T47D (cell line): ENCODE data around the gene INF2.

Experiments
- DNase-seq, 2 experiments: peaks; one replicate each; pipeline versions ENCODE4 v3.0.0 to v3.0.0-alpha.2; 2011 to 2012; ENCODE audit warnings: low read depth in 1 of 2, low spot score in 1 of 2
- JUND ChIP-seq: IDR thresholded peaks from 2 replicates; pipeline ENCODE4 v1.6.1; 2012; ENCODE audit warnings: low read depth
- in situ Hi-C: cut with HindIII; loops from 2 replicates; pipeline ENCODE4 v1.10.0; 2016; ENCODE audit warnings: low sequenced_read_pairs, low pct_unique_long_range_greater_than_20kb

Gene INF2

DNA sequence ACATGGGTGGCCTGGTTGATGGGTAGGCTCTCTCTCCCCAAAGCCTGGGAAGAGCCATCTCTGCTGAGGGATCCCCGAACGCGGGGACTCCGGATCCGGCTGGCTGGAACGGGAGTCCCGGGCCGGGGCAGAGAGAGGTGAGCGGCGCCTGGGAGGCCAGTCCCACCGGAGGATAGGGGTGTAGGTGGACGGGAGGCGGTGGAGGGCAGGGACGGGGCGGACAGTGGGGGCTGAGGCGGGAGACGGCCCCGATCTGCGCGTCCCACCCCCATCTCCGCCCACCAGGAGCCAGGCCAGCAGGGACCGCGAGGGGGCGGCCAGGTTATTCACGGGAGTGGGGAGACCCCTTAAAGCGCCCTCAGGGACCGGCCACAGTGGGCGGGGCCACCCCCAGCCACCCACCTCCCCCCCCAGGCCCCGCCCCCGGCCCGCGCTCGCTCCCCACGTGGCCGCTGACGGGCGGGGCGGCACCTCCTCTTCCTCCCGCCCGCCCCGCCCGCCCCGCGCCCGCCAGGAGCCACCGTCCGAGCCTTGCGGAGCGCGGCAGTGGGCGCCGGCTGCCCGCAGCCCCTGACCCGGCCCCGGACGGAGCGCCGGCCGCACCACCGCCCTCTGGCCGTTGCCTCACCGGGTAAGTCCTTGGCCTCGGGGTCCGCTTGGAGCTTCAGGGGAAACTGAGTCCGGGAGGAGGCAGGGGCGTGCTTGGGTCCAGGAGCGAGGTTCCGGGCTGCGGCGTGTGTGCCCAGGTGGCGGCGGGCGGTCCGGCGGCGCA is at the start of gene INF2:
TSS of gene INF2 (plus strand) at position 510 of the 772 bp plus-strand sequence. CDS start 11,748 bp downstream, outside the sequence.
- peak; percentile 79 to 94 for DNase-seq
- TF ChIP-seq JUND: no peak
- in situ Hi-C loops: no loop called here

DNA sequence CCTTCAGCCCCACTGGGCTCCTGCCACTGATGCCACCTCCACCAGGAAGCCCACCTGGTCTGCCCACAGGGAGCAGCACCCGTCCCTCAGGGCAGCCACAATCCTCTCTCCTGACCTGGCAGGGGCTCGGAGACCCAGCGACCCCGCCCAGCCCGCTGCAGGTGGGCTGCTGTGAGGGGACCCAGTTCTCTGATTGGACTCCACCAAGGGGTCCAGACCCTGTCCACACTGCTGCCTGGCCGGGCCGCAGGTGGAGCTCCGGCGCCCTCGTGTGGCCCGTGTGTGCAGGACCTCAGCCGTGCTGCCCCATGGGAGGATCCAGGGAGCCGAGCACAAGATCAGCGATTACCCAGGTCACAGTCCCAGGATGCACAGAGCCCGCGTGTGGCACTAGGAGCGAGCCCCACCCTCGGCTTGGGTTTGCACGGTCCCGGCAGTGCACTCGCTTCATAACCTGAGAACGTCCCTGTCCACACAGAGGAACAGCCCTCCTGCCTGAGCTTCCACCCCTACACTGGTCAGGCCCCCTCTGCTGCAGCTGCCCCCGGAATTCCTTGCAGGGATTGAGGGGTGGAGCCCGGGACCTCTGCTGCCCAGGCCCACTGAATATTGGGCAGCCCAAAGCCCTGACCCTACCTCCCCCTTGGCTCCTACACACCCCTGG is 49.4 kb upstream of the INF2 start:
- peak; percentile 74 to 96 for DNase-seq
- no peak for TF ChIP-seq JUND
- in situ Hi-C loops: no loop called here

DNA sequence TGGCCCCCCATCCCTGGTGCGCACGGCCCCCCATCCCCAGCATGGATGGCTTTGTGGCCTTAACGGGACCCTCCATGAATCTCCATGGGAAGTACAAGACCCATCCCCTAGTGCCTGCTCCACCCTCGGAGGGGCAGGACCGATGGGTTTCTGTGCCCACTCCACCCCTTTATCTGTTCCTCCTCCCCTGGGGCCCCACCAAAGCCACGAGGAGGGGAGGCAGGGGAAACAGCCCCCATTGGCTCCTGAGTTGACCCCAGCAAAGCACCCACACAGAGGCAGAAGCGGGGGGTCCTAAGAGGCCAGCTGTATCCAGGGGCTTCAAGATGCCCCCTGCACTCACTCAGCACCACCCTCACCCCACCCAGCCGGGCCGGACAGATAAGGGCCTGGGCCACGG is 48.7 kb upstream of the INF2 start:
- in situ Hi-C loops: no loop called here
- TF ChIP-seq JUND: no peak
- no peak for DNase-seq

DNA sequence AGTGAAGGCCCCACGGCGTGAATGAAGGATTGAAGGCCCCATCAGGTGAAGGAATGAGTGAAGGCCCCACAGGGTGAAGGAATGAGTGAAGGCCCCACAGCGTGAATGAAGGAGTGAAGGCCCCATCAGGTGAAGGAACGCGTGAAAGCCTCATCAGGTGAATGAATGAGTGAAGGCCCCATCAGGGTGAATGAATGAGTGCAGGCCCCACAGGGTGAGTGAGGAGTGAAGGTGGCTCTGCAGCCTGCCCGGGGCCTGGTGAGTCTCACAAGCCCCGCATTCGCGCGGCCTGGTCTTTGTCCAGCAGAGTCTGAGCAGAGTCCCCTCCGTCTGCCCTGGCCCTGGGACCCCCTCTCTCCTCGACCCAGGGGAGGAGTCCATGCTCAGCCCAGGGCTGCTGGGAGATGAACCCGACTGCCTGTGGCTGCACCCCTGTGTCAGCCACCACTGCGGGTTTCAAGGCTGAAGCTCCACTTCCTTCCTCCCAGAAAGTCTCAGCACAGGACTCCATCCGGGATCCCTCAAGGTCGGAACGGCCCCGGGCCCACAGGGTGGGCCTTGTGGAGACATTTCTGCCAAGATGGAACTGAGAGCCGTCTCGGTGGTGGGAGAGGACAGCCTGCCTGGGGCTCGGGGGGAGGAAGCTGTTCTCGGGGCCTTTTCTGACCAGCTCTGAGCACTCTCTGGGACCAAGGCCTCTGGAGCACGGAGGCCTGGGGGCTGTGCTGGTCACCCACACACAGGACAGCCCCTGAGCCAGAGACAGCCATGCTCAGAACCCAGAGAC is 47.5 kb upstream of the INF2 start:
- in situ Hi-C loops: no loop called here
- no peak for TF ChIP-seq JUND
- no peak for DNase-seq

DNA sequence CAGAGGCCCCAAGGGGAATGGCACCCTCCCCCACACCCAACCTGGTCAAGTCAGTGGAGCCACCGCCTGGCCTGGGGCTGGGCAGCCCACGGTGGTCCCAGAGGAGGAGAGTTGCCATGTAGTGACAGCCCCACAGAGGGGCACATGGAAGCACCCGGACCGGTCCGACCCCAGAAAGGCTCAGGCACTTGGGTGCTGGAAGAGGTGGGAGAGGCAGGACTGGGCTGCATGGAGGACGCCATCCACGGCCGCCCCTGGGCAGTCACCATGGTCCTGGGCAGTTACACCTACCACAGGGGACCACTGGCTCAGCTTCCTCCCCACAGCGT is 46.9 kb upstream of the INF2 start:
- DNase-seq: no peak
- in situ Hi-C loops: no loop called here

DNA sequence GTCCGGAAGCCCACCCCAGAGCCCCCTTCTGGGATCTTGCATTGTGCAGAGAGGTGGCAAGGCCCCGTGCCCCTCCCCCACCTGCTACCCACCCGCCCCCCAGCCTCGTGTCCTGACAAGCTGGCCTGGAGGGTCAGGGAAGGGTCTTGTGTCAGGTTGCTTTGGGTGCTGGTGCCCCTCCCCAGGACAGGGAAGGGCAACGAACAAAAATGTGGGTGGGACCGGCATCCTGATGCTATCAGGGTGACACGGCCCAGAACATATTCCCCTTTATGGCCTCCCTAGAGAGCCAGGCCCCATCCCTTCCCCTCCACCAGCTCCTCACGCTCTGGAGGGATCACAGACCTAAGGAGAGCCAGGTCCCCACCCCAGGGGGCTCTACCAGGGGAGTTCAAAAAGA is 46.1 kb upstream of the INF2 start:
- no peak for DNase-seq
- TF ChIP-seq JUND: no peak
- in situ Hi-C loops: no loop called here

More for the DNA sequence above, 46.9 kb upstream of the INF2 start:
- no peak for TF ChIP-seq JUND

DNA sequence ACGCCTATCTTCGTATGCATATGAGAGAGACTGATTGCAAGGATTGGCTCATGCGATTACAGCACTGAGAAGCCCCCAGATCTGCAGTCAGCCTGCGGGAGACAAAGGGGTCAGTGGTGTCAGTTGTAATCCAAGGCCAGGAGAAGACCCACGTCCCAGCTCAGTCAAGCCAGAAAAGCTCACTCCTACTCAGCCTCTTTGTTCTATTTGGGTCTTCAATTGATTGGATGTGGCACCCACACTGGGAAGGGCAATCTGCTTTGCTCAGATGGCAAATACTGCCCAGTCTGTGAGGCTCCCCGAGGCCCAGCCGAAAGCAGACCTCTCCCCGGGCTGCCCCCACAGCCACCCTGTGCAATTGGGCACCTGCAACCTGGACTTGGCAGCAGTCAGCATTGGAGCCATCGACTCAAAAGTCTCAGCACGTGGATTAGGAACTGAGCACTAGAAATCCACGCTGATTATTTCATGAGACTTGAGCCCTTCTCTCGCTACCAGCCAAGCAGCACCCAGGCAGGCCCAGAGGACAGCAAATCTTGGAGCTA is 45.3 kb upstream of the INF2 start:
- no peak for DNase-seq
- in situ Hi-C loops: no loop called here
- no peak for TF ChIP-seq JUND

DNA sequence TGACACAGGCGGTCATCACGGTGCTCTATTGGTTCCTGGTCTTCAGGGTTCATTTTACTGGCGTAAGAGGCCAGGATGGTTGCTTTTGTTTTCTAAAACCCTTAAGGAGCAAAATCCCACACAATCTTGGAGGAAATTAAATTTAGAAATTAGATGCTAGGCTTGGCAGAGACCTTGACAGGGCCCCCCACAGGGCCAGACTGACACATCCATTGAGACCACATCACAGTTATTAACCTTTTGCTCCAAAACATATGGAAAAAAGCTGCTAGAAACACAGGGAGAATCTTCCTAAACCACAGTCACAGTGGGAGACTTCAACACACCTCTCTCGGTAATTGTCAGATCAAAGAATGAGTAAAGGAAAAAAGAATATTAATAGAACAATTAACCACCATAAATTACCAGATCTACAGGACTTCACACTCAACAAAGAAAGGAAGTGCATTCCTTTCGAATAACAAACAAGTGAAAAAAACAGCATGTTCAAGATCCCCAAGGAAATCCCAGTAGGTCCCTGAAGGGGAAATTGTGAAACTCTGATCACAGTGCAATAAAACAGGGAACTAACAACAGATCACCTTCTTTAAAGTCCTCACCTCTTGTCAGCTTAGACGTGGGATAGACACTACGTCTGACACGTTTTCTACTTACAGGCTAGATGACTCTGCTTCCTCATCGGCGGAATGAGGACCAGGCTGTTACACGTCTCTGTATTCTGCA is 44.6 kb upstream of the INF2 start:
- DNase-seq: no peak
- no peak for TF ChIP-seq JUND
- in situ Hi-C loops: no loop called here

DNA sequence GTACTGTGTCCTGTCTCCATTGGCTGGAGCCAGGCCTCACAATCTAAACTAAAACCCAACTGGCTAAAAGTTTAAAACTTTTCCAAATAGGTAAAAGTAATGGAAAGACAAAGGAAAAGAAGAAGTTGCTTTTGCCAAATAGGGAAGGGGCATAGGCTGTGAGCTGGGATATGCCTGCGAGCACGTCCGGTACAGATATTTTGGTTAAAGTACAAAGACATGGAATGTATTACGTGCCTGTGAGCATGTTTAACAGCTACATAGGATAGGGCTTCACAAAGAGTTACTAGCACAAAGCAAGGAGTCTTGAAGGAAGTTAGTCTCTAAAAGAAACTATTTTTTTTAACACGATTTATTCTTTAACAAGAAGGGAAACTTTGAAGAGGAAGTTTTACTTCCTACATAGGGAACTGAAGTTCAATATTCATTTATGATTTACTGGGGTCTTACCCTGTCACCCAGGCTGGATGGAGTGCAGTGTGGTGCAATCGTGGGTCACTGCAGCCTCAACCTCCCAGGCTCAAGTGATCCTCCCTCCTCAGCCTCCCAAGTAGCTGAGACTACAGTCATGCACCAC is 41.9 kb upstream of the INF2 start:
- in situ Hi-C loops: no loop called here
- no peak for DNase-seq
- TF ChIP-seq JUND: no peak

DNA sequence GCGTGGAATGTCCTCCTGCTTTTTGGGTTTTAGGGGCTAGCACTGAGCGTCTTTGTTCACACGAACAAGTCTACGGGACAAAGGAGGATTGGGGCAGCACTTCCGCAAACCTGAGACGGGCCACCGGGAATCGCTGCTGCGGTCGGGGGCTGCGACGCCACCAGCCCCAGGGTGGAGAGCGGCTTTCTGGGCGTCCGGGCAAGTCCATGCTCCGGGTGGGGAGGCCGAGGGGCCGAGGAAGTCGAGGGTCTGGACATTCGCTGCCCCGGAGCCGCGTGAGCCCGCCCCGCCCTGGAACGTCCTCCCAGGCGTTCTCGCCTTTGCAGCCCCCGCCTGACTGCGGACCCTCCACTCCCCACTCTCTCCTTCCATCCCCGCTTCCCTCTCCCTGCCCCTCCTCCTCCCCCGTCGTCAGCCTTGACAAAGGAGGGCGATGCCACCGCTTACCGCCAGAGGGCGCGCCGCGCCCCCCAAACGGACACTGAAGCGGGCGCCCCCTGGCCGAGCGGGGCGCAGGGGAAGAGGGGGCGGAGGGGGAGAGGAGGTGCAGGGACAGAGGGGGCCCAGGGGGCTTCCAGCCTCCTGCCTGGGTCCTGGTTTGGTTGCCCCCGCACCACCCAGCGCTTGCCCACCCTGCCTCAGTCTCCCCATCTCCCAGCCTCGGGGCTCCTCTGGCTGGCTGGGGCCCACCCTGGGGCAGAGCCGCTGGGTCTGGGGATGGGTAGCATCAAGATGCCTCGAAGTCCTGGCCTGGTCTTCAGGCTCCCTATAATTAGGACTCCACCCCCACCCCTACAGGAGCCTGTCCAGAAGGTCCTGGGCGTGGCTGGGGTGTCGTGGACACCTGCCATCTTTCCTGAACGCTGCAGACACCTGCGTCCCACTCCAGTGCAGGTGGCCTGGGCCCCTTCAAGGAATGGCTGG is 39.1 kb upstream of the INF2 start:
- TF ChIP-seq JUND: no peak
- peak; percentile 59 to 91 for DNase-seq
- in situ Hi-C loops: no loop called here

DNA sequence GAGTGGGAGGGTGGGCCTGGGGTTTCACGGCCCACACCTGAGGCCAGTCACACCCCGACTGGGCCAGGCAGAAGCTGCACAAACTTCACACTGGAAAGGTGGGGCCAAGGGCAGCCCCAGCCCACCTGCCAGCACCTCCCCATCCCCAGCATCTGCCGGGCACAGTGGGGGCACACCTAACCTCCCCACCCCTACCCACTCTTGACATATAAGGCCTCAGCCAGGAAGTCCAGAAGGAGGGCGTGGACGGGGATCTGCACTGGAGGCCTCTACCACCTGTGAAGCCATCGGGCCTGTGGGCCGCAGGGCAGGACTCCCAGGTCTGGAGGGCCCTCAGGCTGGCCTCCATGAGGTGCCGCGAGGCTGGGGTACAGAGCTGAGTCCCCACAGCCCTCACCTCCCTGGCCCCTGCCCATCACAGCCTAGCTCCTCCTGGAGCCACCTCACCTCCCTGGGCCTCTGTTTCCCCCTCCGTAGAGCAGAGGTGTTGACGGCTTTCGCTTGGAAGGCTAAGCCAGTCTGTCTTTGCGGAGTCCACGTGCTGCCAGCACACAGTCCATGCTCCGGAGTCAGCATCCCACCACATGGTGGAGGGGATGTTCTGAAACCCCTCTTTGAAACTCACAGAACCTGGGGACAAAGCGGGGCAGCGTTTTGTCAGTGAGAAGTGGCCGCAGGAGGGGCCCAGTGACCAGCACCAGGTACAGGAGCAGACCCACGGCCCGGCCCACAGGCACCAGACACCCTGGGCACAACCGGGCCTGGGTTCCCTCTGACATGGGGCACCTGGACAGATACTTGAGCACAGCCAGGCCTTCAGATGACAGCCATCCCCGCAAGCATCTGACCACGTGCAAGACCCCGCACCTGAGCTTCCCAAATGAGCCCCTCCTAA is 38.2 kb upstream of the INF2 start:
- TF ChIP-seq JUND: no peak
- DNase-seq: no peak
- in situ Hi-C loops: no loop called here
